CD4-positive, alpha-beta T cell treated with Interleukin-1 beta for 1 hour (primary cell): Measurements from ENCODE around the gene MYB.

ENCODE experiments used
- DNase-seq, 2 donors: peaks; one replicate each; pipeline ENCODE4 v3.0.0-alpha.2; 2020 to 2022

Gene MYB

GRCh38 chr6:135165031-135165430, 16.1 kb upstream of the MYB start:
- DNase-seq: no peak

DNA sequence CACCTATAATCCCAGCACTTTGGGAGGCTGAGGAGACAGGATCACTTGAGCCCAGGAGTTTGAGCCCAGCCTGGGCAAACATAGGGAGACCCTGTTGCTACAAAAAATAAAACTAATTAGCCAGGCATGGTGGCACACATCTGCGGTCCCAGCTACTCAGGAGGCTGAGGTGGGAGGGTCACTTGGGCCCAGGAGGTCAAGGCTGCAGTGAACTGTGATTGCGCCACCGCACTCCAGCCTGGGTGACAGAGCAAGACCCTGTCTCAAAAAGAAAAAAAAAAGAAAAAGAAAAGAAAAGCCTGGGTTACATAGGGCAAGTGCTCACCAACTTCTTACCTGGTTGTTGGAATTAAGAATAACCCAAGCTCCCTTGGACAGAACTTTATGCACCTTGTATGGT, 14.6 kb upstream of the MYB start:
- DNase-seq: no peak

GRCh38 chr6:135167617-135168016, 13.5 kb upstream of the MYB start:
- no peak for DNase-seq

- DNase-seq: no peak
Measured at GRCh38 chr6:135168766-135169165, 12.3 kb upstream of the MYB start.

DNA sequence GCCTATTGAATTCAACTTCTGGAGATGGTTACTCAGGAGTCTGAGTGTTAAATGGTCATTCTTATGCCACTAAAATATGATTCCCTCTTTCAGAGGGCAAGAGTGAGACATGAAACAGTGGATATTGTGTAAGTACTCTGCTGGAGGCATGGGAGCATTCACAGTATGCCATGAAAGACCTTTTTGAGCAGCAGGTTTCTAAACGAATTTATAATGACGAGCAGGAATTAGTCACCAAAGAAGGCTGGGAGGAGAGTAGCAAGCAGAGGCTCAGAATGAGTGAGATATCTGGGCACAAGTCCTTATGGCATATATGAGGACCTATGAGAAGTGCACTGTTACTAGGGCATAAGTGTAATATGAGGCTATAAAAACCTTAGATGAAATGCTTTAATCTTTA, 10.9 kb upstream of the MYB start:
- no peak for DNase-seq

DNA sequence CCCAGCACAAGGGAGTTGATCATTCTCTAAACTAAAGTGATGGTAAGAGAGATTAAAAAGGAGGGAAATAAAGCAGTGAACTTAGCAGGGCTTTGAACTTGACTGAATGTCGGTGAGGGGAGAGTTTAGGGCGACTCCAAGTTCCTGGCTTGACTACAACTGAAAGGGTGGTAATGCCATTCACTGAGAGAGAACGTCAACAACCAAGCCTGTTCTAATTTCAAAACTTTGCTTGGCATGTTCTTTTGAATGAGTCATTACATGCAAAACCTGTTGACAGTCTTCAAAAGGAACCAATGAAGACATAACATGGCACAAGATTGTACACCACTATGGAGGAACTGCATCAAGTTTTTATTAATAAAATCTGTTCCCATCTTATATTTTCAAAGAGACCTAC, 10.3 kb upstream of the MYB start:
- no peak for DNase-seq

GRCh38 chr6:135173242-135173988, 7.7 kb upstream of the MYB start:
- DNase-seq: no peak

DNA sequence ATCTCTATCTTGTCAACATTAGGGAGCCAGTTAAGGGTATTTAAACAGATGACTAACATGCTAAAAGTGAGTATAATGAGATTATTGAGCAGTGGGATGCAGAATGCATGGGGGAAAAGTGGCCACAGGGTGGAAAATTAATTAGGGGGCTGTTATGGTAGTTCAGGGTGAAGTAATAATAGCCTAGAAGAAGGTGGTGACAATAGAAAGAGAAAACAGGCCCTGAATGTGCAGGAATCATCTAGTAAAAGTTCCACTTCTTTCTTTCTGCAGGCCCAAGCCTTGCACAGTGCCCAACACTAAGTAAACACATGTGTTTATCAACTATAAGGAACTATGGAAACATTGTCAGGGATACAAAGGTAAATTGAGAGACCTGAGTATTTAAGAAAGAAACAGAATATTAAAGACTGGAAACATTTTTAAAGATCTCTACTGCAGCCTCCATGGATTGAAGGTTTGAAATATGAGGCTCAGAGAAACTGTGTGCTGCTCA, 7.1 kb upstream of the MYB start:
- no peak for DNase-seq

DNA sequence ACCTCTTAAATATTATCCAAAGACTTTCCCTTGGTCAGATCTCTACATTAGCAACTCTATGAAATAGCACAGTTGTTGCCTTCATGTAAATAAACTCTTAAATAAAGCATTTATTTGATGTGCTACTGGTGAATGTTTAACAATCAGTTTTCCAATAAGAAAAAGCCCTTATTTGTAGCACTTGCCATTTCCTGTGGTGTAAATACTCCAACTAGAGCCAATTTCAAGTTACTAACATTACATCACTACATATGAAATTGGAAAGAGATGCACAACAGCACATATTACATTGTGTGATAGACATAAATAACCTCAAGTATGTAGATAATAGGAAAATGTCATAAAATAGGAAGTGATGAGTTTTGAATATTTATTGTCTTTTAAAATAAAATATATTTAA, 5.0 kb upstream of the MYB start:
- no peak for DNase-seq

DNA sequence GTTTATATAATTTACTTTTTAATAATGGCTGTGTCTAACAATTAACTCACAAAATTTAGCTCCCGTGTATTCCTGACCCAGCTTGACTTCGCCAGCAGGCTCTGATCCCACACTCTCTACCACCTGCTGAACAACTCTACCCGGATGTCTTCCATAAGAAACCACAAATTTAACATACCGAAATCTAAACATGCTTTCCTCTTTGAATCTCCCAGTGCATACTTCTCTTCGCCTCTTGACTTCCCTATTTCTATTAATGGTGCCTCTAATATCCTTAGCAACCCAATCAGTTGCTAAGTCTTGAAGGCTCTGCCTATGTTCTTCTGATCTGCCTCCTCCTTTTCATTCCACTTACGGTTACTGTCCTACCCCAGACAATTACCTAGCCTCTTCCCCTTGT, 4.6 kb upstream of the MYB start:
- no peak for DNase-seq

DNA sequence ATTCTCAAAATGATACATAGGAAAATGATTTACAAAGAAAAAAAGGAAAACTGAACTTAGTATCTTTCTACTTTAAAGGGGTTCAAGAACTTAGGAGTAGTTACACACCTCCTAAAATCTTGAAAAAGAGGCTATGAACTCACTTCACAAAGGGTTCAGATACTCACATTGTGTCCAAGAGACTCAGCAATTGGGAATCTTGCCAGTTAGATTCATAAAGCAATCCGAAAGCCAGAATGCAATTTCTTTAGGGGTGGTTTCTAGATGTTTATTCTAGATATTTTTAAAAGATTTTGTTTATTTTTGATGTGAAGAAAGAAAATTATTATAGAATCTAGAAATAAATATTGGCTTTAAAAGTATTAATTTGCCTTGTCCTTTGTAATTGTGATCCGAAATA, 1.7 kb upstream of the MYB start:
- no peak for DNase-seq

DNA sequence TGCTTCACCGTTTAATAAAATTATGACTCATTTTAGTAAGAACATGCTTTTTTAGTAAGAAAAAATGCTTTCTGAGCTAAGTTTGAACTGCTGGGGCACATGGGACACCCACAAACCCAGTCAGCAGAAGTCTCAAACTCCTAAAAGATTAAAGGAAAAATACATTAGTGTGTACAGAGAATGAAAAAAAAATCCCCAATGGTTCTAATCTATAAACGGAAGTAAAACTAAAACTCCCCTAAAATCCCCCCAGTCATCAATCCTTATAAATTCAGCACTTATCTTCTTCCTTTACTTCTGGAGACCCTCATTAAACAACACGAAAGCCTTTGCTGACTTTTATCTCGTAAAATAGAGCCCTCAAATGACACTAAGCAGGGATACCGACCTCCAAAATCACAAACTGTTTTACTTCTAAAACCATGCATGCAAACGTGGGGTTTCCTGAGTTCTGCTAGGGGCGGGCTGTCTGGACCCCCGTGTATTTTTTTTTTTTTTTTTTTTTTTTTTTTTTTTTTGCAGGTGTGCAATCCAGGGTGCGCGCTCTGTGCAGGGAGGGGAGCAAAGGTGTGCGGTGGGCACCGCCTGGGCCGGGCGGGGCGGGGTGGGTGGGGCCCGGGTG, 1.1 kb upstream of the MYB start:
- peak in 1 of 2 donors; percentile 10 for DNase-seq

- DNase-seq: no peak
Measured at GRCh38 chr6:135181333-135182070, 394 bp downstream of the MYB start.

- peak; percentile 22 to 30 for DNase-seq
Measured at GRCh38 chr6:135182071-135183001, 1.2 kb downstream of the MYB start.

- DNase-seq: peak; percentile 61 to 64
Measured at GRCh38 chr6:135183002-135183531, 2.0 kb downstream of the MYB start.

- DNase-seq: peak; percentile 79 to 80
Measured at GRCh38 chr6:135183532-135184440, 2.7 kb downstream of the MYB start.

DNA sequence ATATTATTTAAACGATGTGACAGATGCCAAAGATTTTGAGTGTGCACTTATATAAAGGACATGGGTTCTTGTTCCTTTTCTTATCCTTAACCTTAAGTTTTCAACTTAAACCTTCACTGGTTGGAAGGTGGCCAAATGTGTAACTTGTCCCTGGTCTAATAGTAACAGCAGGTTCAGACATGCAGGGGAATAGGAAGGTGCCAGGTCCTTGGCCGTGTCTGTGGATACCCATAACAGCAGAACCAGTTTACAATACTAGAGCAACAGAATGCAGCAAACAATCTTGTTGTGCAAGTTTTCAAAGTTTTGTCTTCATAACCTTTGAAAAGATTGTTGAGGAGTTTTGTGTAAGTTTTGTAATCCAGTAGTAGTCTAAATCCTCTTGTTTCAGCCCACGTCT, 4.4 kb downstream of the MYB start:
- no peak for DNase-seq

DNA sequence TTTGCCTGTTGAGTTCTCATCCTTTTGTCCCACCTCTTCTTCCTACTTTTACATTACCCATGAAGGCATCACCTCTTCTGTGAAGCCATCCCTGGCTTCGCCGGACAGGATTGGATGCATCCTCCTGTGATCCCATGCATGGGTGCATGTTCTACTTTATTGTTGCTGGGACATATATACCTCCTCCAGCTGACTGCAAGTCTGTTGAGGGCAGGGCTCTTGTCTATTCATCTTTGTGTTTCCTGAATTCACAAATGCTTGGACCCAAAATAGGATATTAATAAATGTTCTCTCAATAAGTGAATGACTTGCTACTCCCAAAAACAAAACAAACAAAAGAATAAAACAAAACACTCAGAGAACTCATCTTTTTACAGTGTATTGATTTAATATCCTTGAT, 5.1 kb downstream of the MYB start:
- DNase-seq: no peak

DNA sequence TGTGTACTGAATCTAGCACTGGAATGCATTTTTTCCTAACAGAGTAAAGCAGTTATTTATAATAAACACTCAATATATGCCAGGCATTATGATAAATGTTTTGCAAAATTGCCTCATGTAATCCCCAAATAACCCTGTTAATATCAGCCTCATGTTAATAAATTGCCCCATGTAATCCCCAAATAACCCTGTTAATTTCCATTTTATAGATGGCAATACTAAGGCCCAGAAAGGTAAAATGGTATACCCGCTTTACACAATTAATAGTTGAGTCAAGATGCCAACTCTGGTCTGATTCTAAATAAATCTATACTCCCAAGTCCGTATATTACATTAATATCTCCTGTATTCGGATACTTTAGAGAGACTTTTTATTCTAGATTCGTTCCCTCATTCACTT, 6.3 kb downstream of the MYB start:
- DNase-seq: no peak

GRCh38 chr6:135188718-135189117, 7.6 kb downstream of the MYB start:
- no peak for DNase-seq

- no peak for DNase-seq
Measured at GRCh38 chr6:135189344-135189743, 8.2 kb downstream of the MYB start.
